ENCODE measurements around the gene CIAO3. TPM values are rescaled to one million over a fixed set of nuclear protein-coding genes. Genes with fewer than 3 reads are reported as not detected.

Gene CIAO3
- total RNA-seq, 1 donor, result 37.1 TPM

DNA sequence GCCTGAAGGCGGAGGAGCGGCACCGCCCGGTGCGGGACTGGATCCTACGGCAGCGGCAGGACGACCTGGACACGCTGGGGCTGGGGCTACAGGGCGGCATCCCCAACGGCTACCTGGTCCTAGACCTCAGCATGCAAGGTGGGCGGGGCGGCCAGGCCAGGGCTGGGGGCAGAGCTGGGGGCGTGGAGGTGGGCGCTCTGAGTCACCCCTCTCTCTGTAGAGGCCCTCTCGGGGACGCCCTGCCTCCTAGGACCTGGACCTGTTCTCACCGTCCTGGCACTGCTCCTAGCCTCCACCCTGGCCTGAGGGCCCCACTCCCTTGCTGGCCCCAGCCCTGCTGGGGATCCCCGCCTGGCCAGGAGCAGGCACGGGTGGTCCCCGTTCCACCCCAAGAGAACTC is 27.6 kb upstream of the CIAO3 start:
- no peak overlapping the region for H3K4me3 ChIP-seq (ENCODE audit: low read depth, low read length)
- TF ChIP-seq, protein P1, sequence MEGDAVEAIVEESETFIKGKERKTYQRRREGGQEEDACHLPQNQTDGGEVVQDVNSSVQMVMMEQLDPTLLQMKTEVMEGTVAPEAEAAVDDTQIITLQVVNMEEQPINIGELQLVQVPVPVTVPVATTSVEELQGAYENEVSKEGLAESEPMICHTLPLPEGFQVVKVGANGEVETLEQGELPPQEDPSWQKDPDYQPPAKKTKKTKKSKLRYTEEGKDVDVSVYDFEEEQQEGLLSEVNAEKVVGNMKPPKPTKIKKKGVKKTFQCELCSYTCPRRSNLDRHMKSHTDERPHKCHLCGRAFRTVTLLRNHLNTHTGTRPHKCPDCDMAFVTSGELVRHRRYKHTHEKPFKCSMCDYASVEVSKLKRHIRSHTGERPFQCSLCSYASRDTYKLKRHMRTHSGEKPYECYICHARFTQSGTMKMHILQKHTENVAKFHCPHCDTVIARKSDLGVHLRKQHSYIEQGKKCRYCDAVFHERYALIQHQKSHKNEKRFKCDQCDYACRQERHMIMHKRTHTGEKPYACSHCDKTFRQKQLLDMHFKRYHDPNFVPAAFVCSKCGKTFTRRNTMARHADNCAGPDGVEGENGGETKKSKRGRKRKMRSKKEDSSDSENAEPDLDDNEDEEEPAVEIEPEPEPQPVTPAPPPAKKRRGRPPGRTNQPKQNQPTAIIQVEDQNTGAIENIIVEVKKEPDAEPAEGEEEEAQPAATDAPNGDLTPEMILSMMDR (IDR thresholded peaks at IDR 0.05; ENCODE audit: insufficient read depth, low read depth, low read length), result no peak
- no peak for DNase-seq (ENCODE audit: low read depth)

DNA sequence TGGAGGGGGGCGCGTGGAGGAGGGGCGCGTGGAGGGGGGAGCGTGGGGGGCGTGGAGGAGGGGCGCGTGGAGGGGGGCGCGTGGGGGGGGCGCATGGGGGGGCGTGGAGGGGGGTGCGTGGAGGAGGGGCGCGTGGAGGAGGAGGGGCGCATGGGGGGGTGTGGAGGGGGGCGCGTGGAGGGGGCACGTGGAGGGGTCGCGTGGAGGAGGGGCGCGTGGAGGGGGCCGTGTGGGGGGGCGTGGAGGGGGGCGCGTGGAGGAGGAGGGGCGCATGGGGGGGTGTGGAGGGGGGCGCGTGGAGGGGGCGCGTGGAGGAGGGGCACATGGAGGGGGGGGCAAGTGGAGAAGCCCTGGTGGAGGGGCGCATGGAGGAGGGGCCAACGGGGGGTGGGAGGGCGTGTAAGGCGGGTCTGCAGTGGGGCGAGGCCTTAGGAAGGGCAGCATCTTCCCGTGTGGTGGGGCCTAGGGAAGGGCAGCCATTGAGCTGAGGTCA is 27.0 kb upstream of the CIAO3 start:
- H3K4me3 ChIP-seq (ENCODE audit: low read depth, low read length), result no peak overlapping the region
- TF ChIP-seq, protein P1 (IDR thresholded peaks at IDR 0.05; ENCODE audit: insufficient read depth, low read depth, low read length), result no peak
- no peak for DNase-seq (ENCODE audit: low read depth)

DNA sequence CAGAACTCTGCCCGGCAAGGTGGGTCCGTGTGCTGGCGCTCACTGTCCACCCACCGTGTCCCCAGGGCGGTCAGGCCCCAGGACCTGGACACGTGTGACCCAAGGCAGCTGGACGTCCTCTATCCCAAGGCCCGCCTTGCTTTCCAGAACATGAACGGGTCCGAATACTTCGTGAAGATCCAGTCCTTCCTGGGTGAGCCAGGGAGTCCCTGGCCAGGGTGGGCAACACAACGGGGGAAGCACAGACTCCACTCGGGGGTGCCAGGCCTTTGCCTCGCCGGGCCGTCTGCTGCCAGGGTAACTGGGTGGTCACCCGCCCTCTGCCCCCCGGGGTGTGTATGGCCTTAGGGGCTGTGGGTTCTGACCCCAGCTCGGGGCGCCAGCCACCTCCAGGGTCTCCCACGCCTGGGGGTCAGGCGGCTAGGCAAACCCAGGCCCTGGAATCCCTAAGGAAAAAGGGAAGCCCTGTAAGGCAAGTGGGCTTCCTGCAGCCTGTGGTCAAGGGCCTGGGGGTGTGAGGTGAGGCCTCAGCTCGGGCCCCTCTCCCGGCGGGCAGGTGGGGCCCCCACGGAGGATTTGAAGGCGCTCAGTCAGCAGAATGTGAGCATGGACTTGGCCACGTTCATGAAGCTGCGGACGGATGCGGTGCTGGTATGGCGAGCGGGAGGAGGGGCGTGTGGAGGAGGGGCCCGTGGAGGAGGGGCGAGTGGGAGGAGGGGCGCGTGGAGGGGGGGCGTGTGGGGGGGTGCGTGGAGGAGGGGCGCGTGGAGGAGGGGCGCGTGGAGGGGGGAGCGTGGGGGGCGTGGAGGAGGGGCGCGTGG is 26.2 kb upstream of the CIAO3 start:
- DNase-seq (ENCODE audit: low read depth), result no peak
- TF ChIP-seq, protein P1 (IDR thresholded peaks at IDR 0.05; ENCODE audit: insufficient read depth, low read depth, low read length), result no peak
- H3K4me3 ChIP-seq (ENCODE audit: low read depth, low read length), result no peak overlapping the region

DNA sequence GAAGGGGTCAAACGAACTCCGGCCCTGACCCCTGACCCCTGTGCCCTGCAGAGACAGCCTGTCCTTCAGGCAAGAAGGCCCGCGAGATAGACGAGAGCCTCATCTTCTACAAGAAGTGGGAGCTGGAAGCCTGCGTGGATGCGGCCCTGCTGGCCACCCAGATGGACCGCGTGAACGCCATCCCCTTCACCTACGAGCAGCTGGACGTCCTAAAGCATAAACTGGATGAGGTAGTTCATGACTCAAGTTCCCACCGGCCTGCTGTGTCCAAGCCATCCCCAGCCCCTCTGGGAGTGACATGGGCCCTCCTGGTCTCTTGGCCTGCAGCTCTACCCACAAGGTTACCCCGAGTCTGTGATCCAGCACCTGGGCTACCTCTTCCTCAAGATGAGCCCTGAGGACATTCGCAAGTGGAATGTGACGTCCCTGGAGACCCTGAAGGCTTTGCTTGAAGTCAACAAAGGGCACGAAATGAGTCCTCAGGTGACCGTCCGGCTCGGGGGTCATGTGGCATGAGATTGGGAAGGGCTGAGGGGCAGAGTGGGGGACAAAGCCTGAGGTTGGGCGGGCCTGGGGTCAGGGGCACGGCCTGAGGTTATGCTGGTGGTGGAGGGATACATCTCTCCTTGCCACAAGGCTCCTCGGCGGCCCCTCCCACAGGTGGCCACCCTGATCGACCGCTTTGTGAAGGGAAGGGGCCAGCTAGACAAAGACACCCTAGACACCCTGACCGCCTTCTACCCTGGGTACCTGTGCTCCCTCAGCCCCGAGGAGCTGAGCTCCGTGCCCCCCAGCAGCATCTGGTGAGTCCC is 25.4 kb upstream of the CIAO3 start:
- no peak for DNase-seq (ENCODE audit: low read depth)
- H3K4me3 ChIP-seq (ENCODE audit: low read depth, low read length), result no peak overlapping the region
- TF ChIP-seq, protein P1 (IDR thresholded peaks at IDR 0.05; ENCODE audit: insufficient read depth, low read depth, low read length), result no peak

DNA sequence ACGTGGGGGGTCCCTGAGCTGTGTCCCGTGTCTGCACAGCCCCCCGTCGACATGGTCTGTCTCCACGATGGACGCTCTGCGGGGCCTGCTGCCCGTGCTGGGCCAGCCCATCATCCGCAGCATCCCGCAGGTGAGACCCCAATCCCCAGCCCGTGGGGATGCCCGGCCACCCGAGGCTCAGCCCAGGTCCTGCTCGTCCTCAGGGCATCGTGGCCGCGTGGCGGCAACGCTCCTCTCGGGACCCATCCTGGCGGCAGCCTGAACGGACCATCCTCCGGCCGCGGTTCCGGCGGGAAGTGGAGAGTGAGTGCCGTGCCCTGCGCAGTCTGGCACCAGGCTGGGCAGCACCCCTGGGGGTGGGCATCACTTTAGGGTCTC is 24.7 kb upstream of the CIAO3 start:
- TF ChIP-seq, protein P1 (IDR thresholded peaks at IDR 0.05; ENCODE audit: insufficient read depth, low read depth, low read length), result no peak
- no peak overlapping the region for H3K4me3 ChIP-seq (ENCODE audit: low read depth, low read length)
- DNase-seq (ENCODE audit: low read depth), result no peak

DNA sequence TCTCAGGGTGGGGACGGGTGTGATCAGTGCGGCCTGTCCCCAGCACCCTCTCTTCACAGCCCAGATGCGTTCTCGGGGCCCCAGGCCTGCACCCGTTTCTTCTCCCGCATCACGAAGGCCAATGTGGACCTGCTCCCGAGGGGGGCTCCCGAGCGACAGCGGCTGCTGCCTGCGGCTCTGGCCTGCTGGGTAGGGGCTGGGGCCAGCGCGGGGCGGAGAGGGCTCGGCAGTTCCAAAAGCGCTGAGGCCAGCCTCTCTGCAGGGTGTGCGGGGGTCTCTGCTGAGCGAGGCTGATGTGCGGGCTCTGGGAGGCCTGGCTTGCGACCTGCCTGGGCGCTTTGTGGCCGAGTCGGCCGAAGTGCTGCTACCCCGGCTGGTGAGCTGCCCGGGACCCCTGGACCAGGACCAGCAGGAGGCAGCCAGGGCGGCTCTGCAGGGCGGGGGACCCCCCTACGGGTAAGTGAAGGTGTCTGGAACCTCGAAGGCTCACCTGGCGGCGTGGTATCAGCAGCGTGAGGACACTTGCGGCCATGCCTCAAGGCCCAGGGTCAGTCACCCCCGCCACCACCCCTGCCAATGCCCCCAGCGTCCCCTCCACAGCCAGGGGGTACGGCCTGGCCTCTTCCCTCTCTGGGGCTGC is 24.2 kb upstream of the CIAO3 start:
- TF ChIP-seq, protein P1 (IDR thresholded peaks at IDR 0.05; ENCODE audit: insufficient read depth, low read depth, low read length), result no peak
- DNase-seq (ENCODE audit: low read depth), result no peak
- H3K4me3 ChIP-seq (ENCODE audit: low read depth, low read length), result no peak overlapping the region

Measured in fibroblast of villous mesenchyme (primary cell).